AG09309 (cell line): Measurements from ENCODE around the gene YIPF1.

Experiments
- DNase-seq: peaks from one replicate; pipeline ENCODE4 v3.0.0-alpha.2; 2010; ENCODE audit warnings: low read depth
- H3K4me3 ChIP-seq: 2 replicates; pipeline ENCODE4 v1.5.1; 2011; ENCODE audit warnings: mild to moderate bottlenecking, low read depth, low read length, moderate library complexity; ENCODE audit not compliant: control insufficient read depth
- CTCF ChIP-seq: IDR thresholded peaks from 2 replicates; pipeline ENCODE4 v1.5.1; 2011; ENCODE audit warnings: mild to moderate bottlenecking, low read depth, low read length, inconsistent platforms; ENCODE audit not compliant: insufficient read depth, control insufficient read depth; ENCODE audit errors: missing control alignments

YIPF1 gene

GRCh38 chr1:53929246-53929960, 39.8 kb upstream of the YIPF1 start:
- DNase-seq = no peak
- no peak for TF ChIP-seq CTCF
- no peak overlapping the region for H3K4me3 ChIP-seq

DNA sequence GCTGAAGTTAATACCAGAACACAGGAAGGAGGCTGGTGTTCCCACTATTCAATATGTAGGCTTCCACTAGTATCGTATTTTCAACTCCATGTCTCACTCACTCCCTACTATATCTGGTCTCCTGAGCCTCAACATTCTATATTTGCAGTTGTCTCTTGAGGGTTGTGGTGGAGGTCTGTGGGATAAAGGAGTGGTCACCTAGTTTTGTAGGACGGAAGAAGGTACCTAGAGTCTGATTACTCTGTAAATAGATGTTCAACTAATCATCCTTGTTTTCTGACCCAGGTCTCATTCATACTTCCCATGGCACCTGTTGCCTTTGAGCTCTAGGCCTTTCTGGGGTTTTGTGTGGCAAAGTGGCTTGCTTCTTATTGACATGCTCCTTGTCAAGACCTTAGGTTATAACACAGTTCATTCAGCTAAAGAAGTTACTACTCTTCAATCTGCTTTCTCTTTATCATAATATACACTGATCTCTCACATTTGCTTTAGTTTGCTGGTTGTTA, 37.8 kb upstream of the YIPF1 start:
- no peak overlapping the region for H3K4me3 ChIP-seq
- DNase-seq = no peak
- TF ChIP-seq CTCF = no peak

GRCh38 chr1:53919675-53920066, 30.1 kb upstream of the YIPF1 start:
- DNase-seq = no peak
- TF ChIP-seq CTCF = no peak
- H3K4me3 ChIP-seq = no peak overlapping the region

DNA sequence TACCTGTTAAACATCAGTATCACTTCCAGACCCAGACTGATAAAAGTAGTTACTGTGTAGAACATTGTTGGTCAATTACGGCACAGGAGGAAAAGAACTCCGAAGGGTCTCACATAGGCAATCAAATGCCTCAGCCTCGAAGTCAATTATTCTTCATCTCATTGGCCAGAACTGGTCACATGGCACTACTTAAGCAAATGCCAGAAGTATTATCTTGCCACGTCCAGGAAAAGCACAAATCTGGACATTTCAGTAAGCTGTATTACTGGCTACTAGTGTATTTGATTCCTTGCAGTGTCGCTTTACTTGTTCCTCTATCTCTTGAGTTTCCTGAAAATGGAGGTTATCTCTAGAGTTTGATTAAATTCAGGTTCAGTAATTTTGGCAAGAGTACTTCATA, 28.7 kb upstream of the YIPF1 start:
- no peak for DNase-seq
- TF ChIP-seq CTCF = no peak
- no peak overlapping the region for H3K4me3 ChIP-seq

DNA sequence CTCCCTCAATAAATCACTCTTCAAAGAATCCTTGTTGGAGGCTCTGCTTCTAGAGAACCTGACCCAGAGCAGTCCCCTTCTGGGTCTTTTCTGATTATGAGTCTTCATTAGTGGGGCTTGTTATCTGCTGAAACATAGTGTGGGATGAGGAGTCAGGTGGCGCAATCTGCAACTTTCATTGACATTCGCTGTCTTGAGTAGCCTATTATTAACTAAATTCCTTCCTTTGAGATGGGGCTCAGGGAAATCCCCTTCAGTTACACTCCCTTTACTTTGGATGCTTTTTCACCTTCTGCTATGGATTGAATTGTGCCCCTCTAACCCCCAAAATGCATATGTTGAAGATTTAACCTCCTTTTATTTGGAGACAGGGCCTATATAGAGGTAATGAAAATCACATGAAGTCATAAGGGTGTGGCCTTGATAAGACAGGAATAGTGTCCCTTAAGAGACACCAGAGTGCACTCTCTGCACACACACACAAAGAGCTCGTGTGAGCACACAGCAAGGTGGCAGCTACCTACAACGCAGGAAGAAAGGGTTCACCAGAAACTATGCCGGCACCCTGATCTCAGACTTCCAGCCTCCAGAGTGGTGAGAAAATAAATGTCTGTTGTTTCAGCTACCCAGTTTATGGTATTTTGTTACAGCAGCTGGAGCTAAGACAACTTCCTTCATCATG, 23.9 kb upstream of the YIPF1 start:
- DNase-seq = no peak
- no peak overlapping the region for H3K4me3 ChIP-seq
- TF ChIP-seq CTCF = no peak

DNA sequence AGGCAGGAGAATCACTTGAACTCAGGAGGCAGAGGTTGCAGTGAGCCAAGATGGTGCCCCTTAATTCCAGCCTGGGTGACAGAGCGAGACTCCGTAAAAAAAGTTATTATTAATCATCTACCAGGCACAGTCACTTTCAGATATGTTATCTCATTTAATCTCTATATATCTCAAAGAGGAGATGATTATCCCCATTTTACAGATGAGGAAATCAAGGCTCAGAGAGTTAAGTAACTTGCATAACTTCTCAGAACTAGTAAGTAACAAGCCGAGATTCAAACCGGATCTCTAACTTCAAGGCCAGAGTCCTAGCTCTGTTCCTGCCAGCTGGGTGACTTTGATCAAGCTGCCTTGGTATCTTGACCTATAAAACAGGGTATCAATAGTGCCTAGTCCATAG, 21.8 kb upstream of the YIPF1 start:
- DNase-seq = no peak
- H3K4me3 ChIP-seq = no peak overlapping the region
- no peak for TF ChIP-seq CTCF
